HEK293 (cell line): ENCODE data around the gene LSS.

Source experiments
- CTCF ChIA-PET: fragments of 350-600 bp; formaldehyde crosslinking; extraction: SDS; loops from one replicate; lab custom pipeline; 2021; ENCODE audit warnings: antibody characterized with exemption; lab: Yijun Ruan, JAX
- POLR2A ChIA-PET: fragments of 300-600 bp; formaldehyde crosslinking; extraction: SDS; loops from one replicate; lab custom pipeline; 2020; ENCODE audit warnings: antibody characterized with exemption, inconsistent platforms; lab: Yijun Ruan, JAX
- H3K27ac ChIP-seq: fragments of 200-500 bp; sonication (Bioruptor generic); 2 replicates; pipeline ENCODE4 v1.5.1; 2014; ENCODE audit warnings: low read depth, low read length, control low read depth, inconsistent platforms; ENCODE audit errors: extremely low read depth
- H3K36me3 ChIP-seq, 2 experiments: fragments of 200-500 bp in 1 of 2; sonication (Bioruptor generic) in 1 of 2; 1 replicate in 1 of 2; 2 replicates in 1 of 2; pipeline ENCODE4 v1.5.1; 2014 to 2017; ENCODE audit warnings: inconsistent platforms in 2 of 2, low read length in 2 of 2; ENCODE audit not compliant: control insufficient read depth in 2 of 2, insufficient read depth in 1 of 2
- H3K4me1 ChIP-seq: fragments of 200-500 bp; sonication (Bioruptor generic); 2 replicates; pipeline ENCODE4 v1.5.1; 2014; ENCODE audit warnings: mild to moderate bottlenecking, low read length, inconsistent platforms; ENCODE audit not compliant: control insufficient read depth, insufficient read depth
- H3K4me3 ChIP-seq: 2 replicates; pipeline ENCODE4 v1.5.1; 2011; ENCODE audit warnings: low read depth, mild to moderate bottlenecking, control low read depth, low read length, moderate library complexity
- H3K9me3 ChIP-seq: fragments of 200-500 bp; sonication (Bioruptor generic); 2 replicates; pipeline ENCODE4 v1.5.1; 2014; ENCODE audit warnings: low read depth, low read length, inconsistent platforms; ENCODE audit not compliant: control insufficient read depth, insufficient read depth
- EGR2 ChIP-seq: fragments of 450-650 bp; formaldehyde crosslinking; IDR thresholded peaks from 2 replicates; pipeline ENCODE4 v1.5.1; 2016; ENCODE audit warnings: low read depth, missing biosample characterization, missing genetic modification characterization
- SCRT2 ChIP-seq: fragments of 450-650 bp; formaldehyde crosslinking; IDR thresholded peaks from 2 replicates; pipeline ENCODE4 v1.5.1; 2016; ENCODE audit warnings: missing biosample characterization, missing genetic modification characterization
- SETDB1 ChIP-seq: IDR thresholded peaks from one replicate; pipeline ENCODE4 v1.6.1; 2017; ENCODE audit warnings: mild to moderate bottlenecking, low read length, moderate library complexity, mixed read lengths; ENCODE audit not compliant: insufficient read length
- SP2 ChIP-seq: fragments of 450-650 bp; formaldehyde crosslinking; IDR thresholded peaks from 2 replicates; pipeline ENCODE4 v1.5.1; 2016; ENCODE audit warnings: missing biosample characterization, missing genetic modification characterization
- SP7 ChIP-seq: fragments of 450-650 bp; formaldehyde crosslinking; IDR thresholded peaks from 2 replicates; pipeline ENCODE4 v1.5.1; 2016; ENCODE audit warnings: missing biosample characterization, missing genetic modification characterization
- TRIM28 ChIP-seq: IDR thresholded peaks from 2 replicates; pipeline ENCODE4 v1.6.1; 2011; ENCODE audit warnings: low read length, control low read depth, borderline replicate concordance
- ZBTB7A ChIP-seq: fragments of 450-650 bp; formaldehyde crosslinking; IDR thresholded peaks from 2 replicates; pipeline ENCODE4 v1.5.1; 2016; ENCODE audit warnings: low read depth, missing biosample characterization, missing genetic modification characterization
- ZFHX2 ChIP-seq: fragments of 450-650 bp; formaldehyde crosslinking; conservative IDR thresholded peaks from 2 replicates; pipeline ENCODE4 v1.5.1; 2016; ENCODE audit warnings: missing biosample characterization, missing genetic modification characterization
- ZNF140 ChIP-seq: fragments of 450-650 bp; formaldehyde crosslinking; IDR thresholded peaks from 2 replicates; pipeline ENCODE4 v1.5.1; 2016; ENCODE audit warnings: missing biosample characterization, missing genetic modification characterization
- ZNF169 ChIP-seq: fragments of 450-650 bp; formaldehyde crosslinking; IDR thresholded peaks from 2 replicates; pipeline ENCODE4 v1.5.1; 2016; ENCODE audit warnings: missing biosample characterization, missing genetic modification characterization
- ZNF184 ChIP-seq: fragments of 450-650 bp; IDR thresholded peaks from 2 replicates; pipeline ENCODE4 v1.5.1; 2018; ENCODE audit warnings: missing biosample characterization, mild to moderate bottlenecking, missing genetic modification characterization
- ZNF24 ChIP-seq: fragments of 450-650 bp; formaldehyde crosslinking; IDR thresholded peaks from 2 replicates; pipeline ENCODE4 v1.5.1; 2016; ENCODE audit warnings: missing biosample characterization, missing genetic modification characterization
- ZNF280C ChIP-seq: fragments of 450-650 bp; formaldehyde crosslinking; IDR thresholded peaks from 2 replicates; pipeline ENCODE4 v1.5.1; 2016; ENCODE audit warnings: missing biosample characterization, missing genetic modification characterization
- ZNF292 ChIP-seq: fragments of 450-650 bp; formaldehyde crosslinking; IDR thresholded peaks from 2 replicates; pipeline ENCODE4 v1.5.1; 2016; ENCODE audit warnings: low read depth, missing biosample characterization, missing genetic modification characterization, borderline replicate concordance
- ZNF394 ChIP-seq: fragments of 450-650 bp; formaldehyde crosslinking; IDR thresholded peaks from 2 replicates; pipeline ENCODE4 v1.5.1; 2016; ENCODE audit warnings: missing biosample characterization, missing genetic modification characterization, mild to moderate bottlenecking, moderate library complexity, borderline replicate concordance
- ZNF530 ChIP-seq: fragments of 450-650 bp; formaldehyde crosslinking; IDR thresholded peaks from 2 replicates; pipeline ENCODE4 v1.5.1; 2016; ENCODE audit warnings: low read depth, missing biosample characterization, missing genetic modification characterization
- ZNF600 ChIP-seq: fragments of 450-650 bp; formaldehyde crosslinking; IDR thresholded peaks from 2 replicates; pipeline ENCODE4 v1.5.1; 2016; ENCODE audit warnings: missing biosample characterization, missing genetic modification characterization
- ZNF629 ChIP-seq: fragments of 450-650 bp; formaldehyde crosslinking; IDR thresholded peaks from 2 replicates; pipeline ENCODE4 v1.5.1; 2017; ENCODE audit warnings: missing biosample characterization, missing genetic modification characterization
- ZNF837 ChIP-seq: fragments of 450-650 bp; formaldehyde crosslinking; IDR thresholded peaks from 2 replicates; pipeline ENCODE4 v1.5.1; 2016; ENCODE audit warnings: missing biosample characterization, missing genetic modification characterization
- ZNF843 ChIP-seq: fragments of 450-650 bp; formaldehyde crosslinking; IDR thresholded peaks from 2 replicates; pipeline ENCODE4 v1.5.1; 2016; ENCODE audit warnings: missing biosample characterization, missing genetic modification characterization
- TF ChIP-seq, protein P1 (sequence below): fragments of 450-650 bp; formaldehyde crosslinking; IDR thresholded peaks from 2 replicates; pipeline ENCODE4 v1.5.1; 2017; ENCODE audit warnings: missing biosample characterization, missing genetic modification characterization
- TF ChIP-seq, protein P2 (sequence below): fragments of 450-650 bp; formaldehyde crosslinking; IDR thresholded peaks from 2 replicates; pipeline ENCODE4 v1.5.1; 2016; ENCODE audit warnings: missing biosample characterization, missing genetic modification characterization

The LSS gene

GRCh38 chr21:46191257-46191685 is 37.3 kb downstream of the LSS start:
- H3K9me3 ChIP-seq: no peaks in the 10 kb centered on the region
- ChIA-PET POLR2A (no interaction called here), CTCF (interaction anchor here (1.5 kb wide), 1 partner anchor 218 kb away, joined by 4 read pairs; no protein-coding TSS in a partner anchor)
- no peak overlapping the region for H3K27ac ChIP-seq
- 0 out of 2 replicates have a peak, but pooled peaks have one; percentile 33 for TF ChIP-seq ZBTB7A (tag by site-specific recombination)
- no peak for TF ChIP-seq ZNF843
- peak; percentile 97 for TF ChIP-seq ZNF600
- TF ChIP-seq ZNF394 (tag by site-specific recombination): peak; percentile 17; the same call in 1 of the 2 replicates
- peak; percentile 97 for TF ChIP-seq EGR2 (tag by site-specific recombination)
- TF ChIP-seq ZNF169 (tag by site-specific recombination): no peak
- TF ChIP-seq ZNF292 (tag by site-specific recombination): no peak
- no peak for TF ChIP-seq SCRT2
- TF ChIP-seq, protein P1, sequence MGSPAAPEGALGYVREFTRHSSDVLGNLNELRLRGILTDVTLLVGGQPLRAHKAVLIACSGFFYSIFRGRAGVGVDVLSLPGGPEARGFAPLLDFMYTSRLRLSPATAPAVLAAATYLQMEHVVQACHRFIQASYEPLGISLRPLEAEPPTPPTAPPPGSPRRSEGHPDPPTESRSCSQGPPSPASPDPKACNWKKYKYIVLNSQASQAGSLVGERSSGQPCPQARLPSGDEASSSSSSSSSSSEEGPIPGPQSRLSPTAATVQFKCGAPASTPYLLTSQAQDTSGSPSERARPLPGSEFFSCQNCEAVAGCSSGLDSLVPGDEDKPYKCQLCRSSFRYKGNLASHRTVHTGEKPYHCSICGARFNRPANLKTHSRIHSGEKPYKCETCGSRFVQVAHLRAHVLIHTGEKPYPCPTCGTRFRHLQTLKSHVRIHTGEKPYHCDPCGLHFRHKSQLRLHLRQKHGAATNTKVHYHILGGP (tag by site-specific recombination): no peak
- TF ChIP-seq SP7: peak; percentile 96
- TF ChIP-seq ZNF837 (tag by site-specific recombination): no peak
- TF ChIP-seq ZNF530 (tag by site-specific recombination): no peak
- TF ChIP-seq SETDB1: no peak
- 0 out of 2 replicates have a peak, but pooled peaks have one; percentile 20 for TF ChIP-seq ZNF629 (tag by site-specific recombination)
- TF ChIP-seq, protein P2, sequence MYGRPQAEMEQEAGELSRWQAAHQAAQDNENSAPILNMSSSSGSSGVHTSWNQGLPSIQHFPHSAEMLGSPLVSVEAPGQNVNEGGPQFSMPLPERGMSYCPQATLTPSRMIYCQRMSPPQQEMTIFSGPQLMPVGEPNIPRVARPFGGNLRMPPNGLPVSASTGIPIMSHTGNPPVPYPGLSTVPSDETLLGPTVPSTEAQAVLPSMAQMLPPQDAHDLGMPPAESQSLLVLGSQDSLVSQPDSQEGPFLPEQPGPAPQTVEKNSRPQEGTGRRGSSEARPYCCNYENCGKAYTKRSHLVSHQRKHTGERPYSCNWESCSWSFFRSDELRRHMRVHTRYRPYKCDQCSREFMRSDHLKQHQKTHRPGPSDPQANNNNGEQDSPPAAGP (tag by site-specific recombination): peak; percentile 64
- TF ChIP-seq SP2 (tag by site-specific recombination): peak; percentile 26; the same call in 1 of the 2 replicates
- TF ChIP-seq ZNF184 (tag by site-specific recombination): no peak
- no peak for TF ChIP-seq ZNF24
- TF ChIP-seq ZFHX2 (tag by site-specific recombination): peak; percentile 95
- H3K36me3 ChIP-seq: peaks cover 7 to 48% of the 10 kb centered on the region in 2 experiments; a peak in 1 of 3 replicates
- peaks cover 9% of the 10 kb centered on the region for H3K4me1 ChIP-seq
- H3K4me3 ChIP-seq: no peak overlapping the region

GRCh38 chr21:46190491-46191131 is 38.0 kb downstream of the LSS start:
- TF ChIP-seq TRIM28 (no peak), ZNF140 (no peak), ZNF280C (tag by site-specific recombination) (no peak)
- no peak overlapping the region for H3K27ac ChIP-seq
- H3K4me1 ChIP-seq: peaks cover 9% of the 10 kb centered on the region
- no peak overlapping the region for H3K4me3 ChIP-seq
- ChIA-PET POLR2A (interaction anchor here (1.2 kb wide), 1 partner anchor 38 kb away, joined by 3 read pairs; no protein-coding TSS in a partner anchor), CTCF (interaction anchor here (1.5 kb wide), 2 partner anchors 47 to 218 kb away, joined by 4 to 6 read pairs; no protein-coding TSS in a partner anchor)
- H3K36me3 ChIP-seq: peaks cover 7 to 41% of the 10 kb centered on the region in 2 experiments; a peak in 1 of 3 replicates
- no peaks in the 10 kb centered on the region for H3K9me3 ChIP-seq
